GM19395 (cell line): Measurements from ENCODE around the gene KRTAP5-8.
"Not testable (repeated sequence)": the region's sequence is repeated elsewhere in the genome, so short reads cannot be mapped to it uniquely, and the experiment has no call there.

Experiments used
- ATAC-seq: cut with Tn5 transposase; IDR thresholded peaks from one replicate; pipeline ENCODE4 v1.9.1; 2021; ENCODE audit warnings: mild to moderate bottlenecking, moderate library complexity; ENCODE audit not compliant: unreplicated experiment

KRTAP5-8 gene, protein sequence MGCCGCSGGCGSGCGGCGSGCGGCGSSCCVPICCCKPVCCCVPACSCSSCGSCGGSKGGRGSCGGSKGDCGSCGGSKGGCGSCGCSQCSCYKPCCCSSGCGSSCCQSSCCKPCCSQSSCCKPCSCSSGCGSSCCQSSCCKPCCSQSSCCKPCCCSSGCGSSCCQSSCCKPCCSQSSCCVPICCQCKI

GRCh38 chr11:71537977-71538665 is at the start of gene KRTAP5-8:
Gene KRTAP5-8 (plus strand): TSS chr11:71538025. CDS start chr11:71538056, 31 bp downstream.
- ATAC-seq, result not testable (repeated sequence)

DNA sequence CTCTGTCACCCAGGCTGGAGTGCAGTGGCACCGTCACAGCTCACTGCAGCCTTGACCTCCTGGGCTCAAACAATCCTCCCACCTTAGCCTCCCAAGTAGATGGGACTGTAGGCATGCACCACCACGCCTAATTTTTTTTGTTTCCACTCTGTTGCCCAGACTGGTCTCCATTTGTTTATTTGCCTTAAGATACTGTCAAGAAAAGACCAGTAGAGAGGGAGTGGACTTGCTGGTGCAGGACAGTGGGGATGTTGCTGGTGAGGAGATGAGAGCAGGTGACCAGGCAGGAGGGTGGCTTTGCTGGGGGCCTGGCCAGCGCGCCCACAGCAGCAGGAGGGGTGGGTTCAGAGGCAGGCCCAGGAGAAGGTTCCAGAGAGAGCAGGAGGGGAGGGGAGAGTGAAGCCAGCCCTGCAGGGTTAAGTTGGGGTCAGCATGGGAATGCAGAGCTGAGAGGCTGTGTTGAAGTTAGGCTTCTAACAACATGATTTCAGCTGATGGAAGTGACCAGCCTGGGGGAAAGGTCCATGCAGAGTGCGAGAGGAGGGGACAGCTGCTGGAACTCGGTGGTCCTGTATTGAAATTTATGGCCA is 49.0 kb upstream of the KRTAP5-8 start:
- ATAC-seq, result no peak

GRCh38 chr11:71489311-71490043 is 48.3 kb upstream of the KRTAP5-8 start:
- no peak for ATAC-seq

DNA sequence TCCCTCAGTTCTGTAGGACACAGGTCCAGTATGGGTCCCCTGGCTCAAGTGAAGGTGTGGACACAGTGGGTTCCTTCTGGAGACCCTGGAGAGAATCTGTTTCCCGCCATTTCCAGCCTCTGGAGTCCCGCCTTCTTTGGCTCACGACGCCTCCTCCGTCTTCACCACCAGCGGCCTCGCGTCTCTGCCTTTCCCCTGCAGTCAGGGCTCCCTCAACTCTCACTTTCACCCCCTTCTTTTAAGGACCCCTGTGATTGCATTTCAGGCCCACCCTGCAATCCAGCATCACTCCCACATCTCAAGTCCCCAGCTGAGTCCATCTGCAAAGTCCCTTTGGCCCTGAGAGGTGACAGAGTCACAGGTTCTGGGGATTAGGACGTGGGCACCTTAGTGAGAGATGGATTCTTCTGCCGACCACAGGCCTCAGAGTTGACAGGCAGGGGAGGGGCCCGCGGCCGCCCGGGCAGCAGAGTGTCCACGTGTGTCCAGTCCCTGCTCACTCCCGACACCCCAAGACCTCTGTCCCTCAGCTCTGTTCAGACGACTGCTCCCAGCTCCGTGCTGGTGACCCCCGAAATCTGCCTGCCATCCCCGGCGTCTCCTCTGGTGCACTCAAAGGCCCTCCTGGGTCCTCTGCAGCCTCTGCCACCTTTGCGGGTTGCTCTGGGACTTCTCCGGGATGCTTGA is 47.6 kb upstream of the KRTAP5-8 start:
- ATAC-seq, result no peak

DNA sequence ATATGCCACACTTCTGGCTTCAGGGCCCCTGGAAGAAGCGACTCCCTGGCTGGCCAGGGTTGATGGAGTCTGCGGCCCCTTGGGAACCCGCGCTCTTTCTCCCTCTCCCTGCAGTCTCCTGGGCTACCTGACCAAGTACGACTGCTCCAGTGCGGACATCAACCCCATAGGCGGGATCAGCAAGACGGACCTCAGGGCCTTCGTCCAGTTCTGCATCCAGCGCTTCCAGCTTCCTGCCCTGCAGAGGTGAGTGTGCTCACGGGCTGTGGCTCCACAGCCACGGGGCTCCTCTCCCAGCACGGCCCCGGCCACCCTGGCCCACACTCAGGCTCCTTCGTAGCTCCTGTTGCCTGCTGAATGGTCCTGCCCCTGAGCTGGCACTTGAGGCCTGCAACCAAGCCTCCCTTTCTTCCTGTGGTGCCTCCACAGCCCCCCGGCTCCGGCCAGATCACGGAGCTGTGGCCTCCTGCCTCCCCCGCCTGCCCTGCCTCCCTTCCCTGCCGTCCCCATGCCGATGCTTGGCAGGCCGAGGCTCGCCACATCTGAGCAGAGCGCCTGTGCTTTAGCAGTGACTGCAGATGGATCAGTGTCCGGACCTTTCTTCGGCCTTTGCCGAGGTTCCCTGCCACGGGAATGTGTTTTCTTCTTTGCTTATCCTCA is 47.0 kb upstream of the KRTAP5-8 start:
- ATAC-seq, result no peak

- no peak for ATAC-seq
These were observed 46.3 kb upstream of the KRTAP5-8 start for GRCh38 chr11:71491531-71491930.

DNA sequence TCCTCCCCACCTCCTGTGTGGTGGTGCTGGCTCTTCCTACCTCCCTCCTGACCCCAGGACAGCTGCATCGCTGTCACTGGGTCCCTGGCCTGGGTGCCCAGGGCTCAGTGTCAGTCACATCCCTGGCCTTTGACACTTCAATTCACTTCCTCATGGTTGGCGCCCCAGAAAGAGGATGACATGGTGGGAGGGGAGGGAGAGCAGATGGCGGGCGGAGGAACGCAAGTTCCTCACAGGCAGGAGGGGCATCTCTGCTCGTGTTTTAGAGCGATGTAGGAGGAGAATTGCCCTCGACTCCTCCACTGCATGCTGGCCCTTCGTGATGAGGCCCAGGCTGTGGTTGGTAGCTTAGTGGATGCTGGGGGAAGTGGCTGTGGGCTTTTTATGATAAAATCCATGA is 45.9 kb upstream of the KRTAP5-8 start:
- no peak for ATAC-seq

GRCh38 chr11:71495286-71496230 is 42.3 kb upstream of the KRTAP5-8 start:
- ATAC-seq, result no peak

DNA sequence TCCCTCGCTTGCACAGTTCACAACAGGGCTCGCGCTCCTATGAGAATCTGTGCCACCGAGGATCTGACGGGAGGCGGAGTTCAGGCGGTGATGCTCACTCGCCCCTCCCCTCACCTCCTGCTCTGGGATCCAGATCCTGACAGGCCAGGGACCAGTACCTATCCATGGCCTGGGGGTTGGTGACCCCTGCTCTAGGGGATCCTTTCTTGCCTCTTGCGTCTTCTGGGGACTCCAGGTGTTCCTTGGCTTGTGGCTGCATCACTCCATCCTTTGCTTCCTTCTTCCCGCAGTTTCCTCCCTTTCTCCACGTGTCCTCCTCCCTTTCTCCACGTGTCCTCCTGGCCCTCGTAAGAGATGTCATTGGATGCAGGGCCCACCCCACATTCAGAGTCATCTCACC is 41.4 kb upstream of the KRTAP5-8 start:
- no peak for ATAC-seq

- no peak for ATAC-seq
These were observed 39.7 kb upstream of the KRTAP5-8 start for GRCh38 chr11:71498091-71498490.

DNA sequence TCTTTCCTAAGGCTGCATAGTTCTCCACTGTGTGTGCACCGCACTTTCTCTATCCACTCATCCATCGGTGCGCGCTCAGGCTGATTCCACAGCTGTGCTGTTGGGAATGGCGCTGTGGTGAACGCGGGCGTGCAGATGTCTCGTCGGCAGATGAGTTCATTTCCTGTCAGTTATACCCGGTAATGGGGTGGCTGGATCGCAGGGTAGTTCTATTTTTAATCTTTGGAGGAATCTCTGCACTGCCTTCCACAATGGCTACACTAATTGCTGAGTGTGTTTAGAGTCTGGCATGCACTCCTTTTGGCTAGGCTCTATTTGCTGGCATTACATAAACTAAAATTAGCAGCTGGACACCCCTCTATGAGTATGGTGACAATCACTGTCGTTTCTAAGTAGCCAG is 38.7 kb upstream of the KRTAP5-8 start:
- no peak for ATAC-seq

- ATAC-seq, result no peak
These were observed 38.3 kb upstream of the KRTAP5-8 start for GRCh38 chr11:71499546-71499945.

DNA sequence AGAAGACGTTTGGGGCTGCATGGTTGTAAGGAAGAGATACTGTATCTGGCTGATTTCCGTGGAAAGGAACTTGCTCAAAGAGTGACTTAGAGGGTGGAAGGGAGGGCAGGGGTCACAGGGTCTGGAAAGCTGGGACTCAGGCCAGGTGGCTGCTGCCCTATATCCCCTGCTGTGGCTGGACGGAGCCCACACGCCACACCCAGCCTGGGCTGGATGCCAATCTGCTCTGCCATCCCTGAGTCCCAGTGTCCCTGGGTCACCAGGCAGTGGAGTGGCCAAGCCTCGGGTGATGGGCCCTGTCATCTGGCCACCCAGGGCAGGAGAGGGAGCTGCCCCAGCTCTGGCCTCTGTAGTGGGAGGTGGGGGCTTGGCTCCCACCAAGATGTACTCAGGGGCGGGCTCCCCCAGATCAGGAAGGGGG is 37.2 kb upstream of the KRTAP5-8 start:
- no peak for ATAC-seq

DNA sequence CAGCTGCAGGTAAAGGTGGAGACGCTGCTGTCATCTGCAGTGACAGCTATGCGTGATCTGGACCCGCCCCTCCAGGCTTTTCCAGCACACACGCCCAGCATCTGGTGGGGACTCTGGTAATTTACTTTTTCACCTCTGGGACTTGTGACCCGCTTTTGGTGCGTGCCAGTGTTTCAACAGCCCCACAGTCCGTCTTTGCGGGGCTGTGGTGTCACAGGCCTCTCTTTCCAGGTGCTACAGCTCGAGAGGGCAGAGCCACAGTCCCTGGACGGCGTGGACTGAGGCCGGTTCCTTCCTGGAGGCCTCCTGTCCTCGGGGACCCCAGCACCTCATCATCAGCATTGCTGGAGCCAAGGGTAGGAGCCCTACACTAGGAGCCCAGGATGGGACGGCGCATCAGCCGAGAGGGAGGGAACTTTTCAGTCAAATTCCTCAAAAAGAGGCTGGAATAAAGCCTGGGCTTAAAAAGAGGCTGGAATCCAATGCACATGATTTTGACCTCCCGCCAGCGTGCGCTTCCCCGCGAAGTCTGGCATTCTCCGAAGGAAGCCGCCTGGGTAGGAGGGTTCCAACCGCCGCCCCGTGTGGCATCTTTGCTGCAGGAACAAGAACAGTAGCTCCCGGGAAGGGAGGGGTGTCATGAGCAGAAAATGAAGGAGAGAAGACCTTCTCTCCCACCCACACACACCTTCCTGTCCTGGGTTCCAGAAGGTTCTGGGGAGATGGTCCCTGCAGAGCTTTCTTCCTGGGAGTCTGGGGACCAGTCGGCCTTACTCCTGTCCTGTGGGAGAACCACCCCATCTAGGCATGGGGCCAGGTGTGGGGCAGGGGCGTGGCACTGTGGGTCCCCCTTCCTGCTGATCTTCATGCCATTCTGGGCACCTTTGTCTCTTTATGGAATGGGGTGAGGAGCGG is 36.5 kb upstream of the KRTAP5-8 start:
- ATAC-seq, result no peak

DNA sequence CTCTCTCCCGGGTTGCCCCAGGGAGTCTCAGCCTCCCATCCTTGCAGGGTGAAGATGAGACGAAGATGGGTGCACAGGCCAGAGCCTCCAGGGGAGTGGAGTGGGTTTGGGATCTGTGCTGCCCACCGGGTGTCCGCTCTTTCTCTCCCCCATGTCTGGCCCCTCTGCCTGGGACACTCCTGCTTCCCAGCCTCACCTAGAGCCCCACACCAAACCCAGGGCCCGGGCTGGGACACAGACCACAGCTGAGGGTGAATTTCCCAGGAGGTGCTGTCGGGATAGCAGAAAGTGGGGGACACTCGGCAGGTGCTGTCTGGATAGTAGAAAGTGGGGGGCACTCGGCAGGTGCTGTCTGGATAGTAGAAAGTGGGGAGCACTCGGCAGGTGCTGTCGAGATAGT is 35.8 kb upstream of the KRTAP5-8 start:
- ATAC-seq, result no peak

DNA sequence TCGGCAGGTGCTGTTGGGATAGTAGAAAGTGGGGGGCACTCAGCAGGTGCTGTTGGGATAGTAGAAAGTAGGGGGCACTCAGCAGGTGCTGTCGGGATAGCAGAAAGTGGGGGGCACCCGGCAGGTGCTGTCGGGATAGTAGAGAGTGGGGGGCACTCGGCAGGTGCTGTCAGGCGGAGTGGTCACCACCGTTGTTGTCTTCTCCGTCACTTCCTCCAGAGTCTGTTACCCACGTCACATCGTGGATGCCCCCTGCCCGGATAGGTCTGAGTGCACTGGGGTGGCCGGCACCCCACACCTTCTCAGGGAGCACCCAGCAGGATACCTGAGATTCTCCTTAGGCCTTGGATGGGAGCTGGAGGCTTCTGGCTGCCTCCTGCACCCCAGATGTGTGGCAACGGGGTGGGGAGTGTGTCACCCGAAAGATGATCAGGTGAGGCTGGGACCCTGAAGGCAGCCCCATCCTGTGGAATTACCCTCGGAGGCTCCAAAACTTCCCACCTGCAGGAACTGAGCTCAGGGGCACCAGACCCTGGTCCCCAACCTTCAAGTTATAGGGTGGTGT is 34.9 kb upstream of the KRTAP5-8 start:
- no peak for ATAC-seq

- no peak for ATAC-seq
These were observed 33.3 kb upstream of the KRTAP5-8 start for GRCh38 chr11:71504531-71504930.

DNA sequence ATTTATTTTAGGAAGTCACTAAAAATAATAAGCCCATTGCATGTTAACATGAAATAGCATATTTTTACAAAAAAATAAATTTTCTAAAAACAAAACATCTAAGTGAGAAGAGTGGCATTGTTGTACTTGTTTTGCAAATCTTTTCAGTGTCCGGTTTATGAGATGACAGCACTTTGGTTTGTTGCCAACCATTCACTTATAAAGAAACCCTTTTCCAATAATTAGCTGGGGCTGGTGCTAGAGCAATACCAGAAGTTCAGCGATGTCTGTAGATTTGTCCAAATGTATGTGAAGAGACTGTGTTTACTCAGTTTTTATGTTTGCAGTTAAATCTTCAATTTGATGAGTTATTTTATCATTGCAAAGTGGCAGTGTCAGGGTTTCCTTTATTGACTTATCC is 32.8 kb upstream of the KRTAP5-8 start:
- ATAC-seq, result no peak
